NCI-H345 treated with DMSO at 0.1 percent for 48 hours (cell line): ENCODE measurements around the gene DDX3Y.

Experiments
- DNase-seq: peaks from one replicate; lab custom pipeline; 2025; ENCODE audit not compliant: unreplicated experiment; lab: John Stamatoyannopoulos, UW

The DDX3Y gene

DNA sequence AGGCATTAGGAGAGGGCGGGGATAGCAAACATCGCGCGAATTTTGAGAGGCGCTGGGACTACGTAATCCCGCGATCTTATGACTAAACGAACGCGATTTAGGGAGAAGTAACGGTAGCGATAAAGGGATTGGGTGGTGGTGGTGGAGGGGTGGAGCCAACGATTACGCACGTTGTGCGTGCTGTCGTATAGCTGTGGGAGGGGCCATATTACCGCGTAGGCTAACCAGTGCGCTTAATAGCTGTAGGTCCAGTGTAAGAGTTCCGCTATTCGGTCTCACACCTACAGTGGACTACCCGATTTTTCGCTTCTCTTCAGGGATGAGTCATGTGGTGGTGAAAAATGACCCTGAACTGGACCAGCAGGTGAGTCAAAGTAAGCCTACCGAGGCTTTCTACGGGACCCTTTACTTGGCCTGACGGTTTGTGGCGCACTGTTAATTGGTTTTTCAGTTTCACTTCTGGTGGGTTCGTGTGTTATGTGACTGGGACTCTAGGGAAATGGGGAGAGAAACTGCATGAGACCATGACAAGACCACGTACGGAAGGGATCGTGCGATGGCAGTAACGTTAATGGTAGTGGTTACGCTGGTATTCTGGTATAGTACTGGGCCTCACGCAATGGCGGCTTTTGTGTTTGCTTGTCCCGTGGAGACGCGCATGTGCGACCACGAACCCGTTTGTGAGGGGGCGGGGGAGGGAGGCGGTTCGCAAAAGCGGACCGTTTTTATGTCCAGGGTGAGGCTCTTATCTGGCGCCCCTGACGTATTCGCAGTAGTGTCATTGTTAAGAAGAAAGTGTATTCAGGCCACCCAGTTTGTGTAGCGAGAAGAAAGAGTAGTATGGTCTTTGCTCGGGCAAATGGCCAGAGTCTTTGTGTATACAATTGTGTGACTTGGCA is at the start of gene DDX3Y:
Gene DDX3Y, plus strand, starts transcription at position 251 of the 899 bp plus-strand sequence. Its CDS starts 69 bp downstream, at position 320.
- no peak for DNase-seq

- DNase-seq: no peak
Measured at GRCh38 chrY:12855791-12856275, 48.8 kb upstream of the DDX3Y start.

GRCh38 chrY:12867960-12868359 is 36.7 kb upstream of the DDX3Y start:
- no peak for DNase-seq

- no peak for DNase-seq
Measured at GRCh38 chrY:12896973-12897372, 7.7 kb upstream of the DDX3Y start.

DNA sequence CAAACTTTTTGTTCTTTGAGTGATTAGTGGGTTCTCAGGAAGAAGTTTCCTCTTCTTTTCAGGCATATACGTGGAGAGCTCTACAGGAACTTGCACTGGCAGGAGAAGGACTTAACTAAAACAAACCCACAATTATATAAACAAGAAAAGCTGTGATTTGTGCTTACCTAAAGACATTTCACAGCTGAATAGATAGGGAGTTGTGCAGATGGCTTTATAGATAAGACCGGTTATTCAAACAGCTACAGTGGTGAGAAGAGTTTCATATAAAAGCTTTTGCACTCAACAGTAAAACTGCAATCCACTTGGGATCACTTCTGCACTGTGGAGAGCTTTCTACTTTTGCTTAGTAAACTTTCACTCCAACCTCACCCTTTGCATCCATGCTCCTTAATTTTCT is 6.1 kb upstream of the DDX3Y start:
- DNase-seq: no peak

GRCh38 chrY:12905517-12905872 is 827 bp downstream of the DDX3Y start:
- DNase-seq: no peak

DNA sequence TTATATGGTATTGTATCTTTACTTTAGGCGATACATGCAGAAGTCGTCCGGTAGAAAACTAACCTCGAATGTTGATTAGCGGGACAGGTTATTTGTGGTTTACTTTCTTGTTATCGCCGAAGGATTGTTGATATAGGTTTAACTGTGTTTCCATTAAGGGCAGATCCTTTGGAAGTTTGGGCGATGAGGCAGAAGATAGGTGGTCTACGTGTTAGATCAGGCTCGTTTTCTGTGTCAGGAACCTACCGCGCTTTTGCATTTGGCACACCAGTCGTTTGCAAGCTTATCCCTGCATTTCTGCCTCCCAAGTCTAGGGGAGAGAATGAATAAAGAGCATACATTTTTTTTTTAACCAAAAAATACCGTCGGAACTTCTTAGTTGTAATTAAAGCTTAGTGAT is 1.2 kb downstream of the DDX3Y start:
- DNase-seq: no peak

DNA sequence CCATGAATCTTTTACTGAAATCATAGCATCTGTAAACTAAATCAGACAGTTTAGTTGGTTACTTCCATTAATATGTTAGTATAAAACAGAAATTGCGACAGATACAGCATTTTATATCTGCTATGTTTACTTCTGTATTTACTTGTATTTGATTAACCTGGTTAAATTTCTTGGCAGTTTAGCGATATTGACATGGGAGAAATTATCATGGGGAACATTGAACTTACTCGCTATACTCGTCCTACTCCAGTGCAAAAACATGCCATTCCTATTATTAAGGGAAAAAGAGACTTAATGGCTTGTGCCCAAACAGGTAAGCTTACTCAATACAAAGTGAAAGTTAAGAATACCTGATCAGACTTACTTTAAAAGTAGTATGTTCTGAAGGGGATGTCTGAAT is 8.9 kb downstream of the DDX3Y start:
- DNase-seq: no peak

- no peak for DNase-seq
Measured at GRCh38 chrY:12928043-12928442, 23.4 kb downstream of the DDX3Y start.

DNA sequence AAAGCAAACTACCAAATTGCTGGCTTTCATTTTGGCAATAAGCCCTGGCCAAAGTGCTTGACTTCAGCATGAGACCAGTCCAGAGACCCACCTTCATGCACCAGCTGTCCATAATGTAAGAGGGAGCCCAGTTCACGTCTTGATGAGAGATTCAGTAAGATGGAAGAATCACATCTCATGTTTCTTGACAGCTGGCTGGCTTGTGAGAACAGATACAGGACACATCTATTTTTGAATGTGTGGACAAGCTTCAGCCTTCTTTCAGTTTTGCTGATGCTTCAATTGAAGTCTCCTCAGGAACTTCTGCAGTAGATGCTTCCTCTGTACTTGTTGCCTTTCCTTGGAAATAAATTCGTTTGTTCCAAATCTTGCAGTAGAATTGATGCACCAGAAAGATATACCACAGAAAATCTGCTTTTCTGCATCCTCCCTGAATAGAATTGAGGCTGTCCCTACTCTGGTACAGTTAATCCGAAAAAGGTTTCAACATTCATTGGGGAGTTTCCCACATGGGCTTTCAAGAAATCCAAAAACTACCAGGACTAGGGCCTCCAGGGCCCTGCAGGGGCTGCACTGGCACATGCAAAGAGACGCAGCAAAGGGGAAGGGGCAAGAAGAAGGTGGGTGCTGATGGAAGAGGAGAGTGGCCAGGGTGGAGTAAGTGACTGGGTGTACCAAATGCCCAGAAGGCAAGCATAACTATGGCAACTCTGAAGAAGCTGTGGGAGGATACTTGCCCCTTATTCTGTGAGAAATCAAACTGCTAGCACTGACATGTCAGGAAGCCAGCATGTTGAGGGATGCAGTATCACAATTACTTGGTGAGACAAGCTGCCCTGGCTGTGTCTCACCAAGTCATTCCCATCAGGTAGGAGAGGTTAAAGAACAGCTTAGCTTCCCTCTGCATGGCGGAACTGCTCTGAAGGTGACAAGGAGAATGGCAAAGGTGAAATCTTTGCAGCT is 37.3 kb downstream of the DDX3Y start:
- DNase-seq: no peak
